ELF-1 (cell line): ENCODE data around the gene ANTXR1.

ENCODE experiments used
- DNase-seq: peaks from one replicate; pipeline ENCODE4 v3.0.0-alpha.2; 2016; ENCODE audit warnings: low read depth, low spot score

Gene ANTXR1

GRCh38 chr2:69003731-69004130 is 9.2 kb upstream of the ANTXR1 start:
- no peak for DNase-seq

DNA sequence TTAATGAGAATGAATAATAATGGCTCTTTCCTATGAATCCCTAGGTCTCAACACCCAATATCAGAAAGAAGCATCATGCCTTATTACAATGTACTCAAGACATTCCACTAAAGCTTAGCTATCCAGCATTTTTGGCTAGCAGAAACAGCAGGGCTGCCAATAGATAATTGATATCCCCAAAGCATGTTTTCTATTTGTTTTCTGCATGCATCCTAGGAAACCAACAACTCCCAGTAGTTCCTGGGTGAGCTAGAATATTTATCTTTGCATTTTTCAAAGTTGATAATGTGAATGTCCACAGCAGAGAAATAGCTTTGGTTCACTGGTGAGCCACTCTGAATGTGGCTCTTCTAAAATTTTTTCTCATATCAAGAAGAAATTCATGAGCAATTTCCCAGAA is 5.8 kb upstream of the ANTXR1 start:
- DNase-seq: no peak

DNA sequence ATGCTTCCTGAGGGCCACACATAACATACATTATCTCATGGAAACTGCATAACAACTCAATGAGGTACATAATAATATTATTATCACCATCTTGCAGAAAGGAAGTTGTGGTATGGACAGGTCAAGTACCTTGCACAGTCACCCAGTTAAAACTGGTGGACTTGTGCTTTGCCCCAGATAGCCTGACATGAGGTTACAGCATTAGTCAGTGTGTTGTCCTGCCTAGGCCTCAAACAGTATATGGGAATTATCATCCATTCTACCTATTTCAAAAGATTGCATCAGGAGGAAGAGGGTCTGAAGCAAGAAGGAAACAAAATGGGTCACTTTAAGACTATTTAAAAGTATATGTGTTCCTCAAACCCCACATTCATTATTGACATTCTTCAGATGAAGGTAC is 5.4 kb upstream of the ANTXR1 start:
- no peak for DNase-seq

GRCh38 chr2:69010437-69011194 is 2.4 kb upstream of the ANTXR1 start:
- peak; percentile 58 for DNase-seq

DNA sequence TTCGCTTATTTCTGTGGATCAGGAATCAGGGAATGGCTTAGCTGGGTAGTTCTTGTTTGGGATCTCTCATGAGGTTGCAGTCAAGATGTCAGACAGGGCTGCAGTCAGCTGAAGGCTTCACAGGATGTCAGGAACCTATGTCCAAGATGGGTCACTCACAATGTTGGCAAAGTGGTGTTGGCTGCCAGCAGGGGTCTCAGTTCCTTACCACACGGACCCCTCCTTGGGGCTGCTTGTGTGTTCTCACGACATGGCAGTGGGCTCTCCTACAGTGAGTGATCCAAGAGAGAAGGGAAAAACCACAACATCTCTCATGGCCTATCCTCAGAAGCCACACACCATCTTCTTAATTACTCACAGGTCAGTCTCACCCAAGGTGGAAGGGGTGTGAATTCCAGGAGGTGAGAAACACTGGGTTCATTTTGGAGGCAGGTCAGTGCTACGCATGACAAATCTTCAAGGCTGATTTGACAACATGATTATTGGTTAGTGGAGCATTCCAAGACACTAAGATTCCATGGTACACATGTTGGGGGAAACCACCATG is 1.3 kb upstream of the ANTXR1 start:
- DNase-seq: no peak

DNA sequence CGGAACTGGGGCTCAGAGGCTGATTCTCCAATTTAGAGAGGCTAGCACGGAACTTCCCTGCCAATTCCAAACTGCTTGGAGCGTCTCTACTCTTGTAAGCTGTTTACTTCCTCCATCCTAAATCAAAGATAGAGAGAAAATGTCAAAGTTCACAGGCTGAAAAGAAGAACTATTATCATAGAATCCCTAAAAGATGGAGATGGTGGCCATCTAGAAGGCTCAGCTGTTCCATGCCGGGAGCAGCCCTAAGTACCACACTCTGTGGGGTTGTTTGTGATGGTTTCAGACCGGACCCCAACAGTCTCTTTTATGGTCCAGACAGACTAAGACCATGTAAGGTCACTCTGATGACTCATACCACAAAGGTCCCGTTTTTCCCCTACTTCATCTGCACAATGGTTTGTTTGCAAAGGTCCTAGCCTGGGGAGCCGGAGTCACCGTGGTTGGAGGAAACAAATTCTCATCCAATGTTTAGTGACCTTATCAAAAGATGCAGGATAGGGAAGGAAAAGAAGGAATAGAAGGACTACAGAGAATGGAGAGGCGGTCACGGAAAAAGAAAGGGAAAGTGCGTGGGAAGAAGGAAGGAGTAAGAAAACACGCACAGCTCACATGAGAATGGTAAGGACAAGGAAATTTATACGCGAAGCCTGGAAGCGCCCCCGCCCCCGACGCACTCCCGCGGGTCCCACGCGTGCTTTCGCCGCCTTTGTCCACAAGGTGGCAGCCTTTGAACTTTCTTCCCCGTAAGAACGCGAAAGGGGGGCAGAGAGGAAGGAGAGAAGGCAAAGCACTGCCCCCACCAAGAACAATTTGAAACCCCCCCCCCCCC is 453 bp upstream of the ANTXR1 start:
- DNase-seq: peak; percentile 22

GRCh38 chr2:69013840-69014821 is 1.2 kb downstream of the ANTXR1 start:
- DNase-seq: peak; percentile 34

- DNase-seq: peak; percentile 27
Measured at GRCh38 chr2:69017080-69017479, 4.1 kb downstream of the ANTXR1 start.

- DNase-seq: no peak
Measured at GRCh38 chr2:69017835-69018234, 4.9 kb downstream of the ANTXR1 start.

- no peak for DNase-seq
Measured at GRCh38 chr2:69018678-69019095, 5.7 kb downstream of the ANTXR1 start.

- no peak for DNase-seq
Measured at GRCh38 chr2:69020496-69021426, 7.8 kb downstream of the ANTXR1 start.

- no peak for DNase-seq
Measured at GRCh38 chr2:69021727-69022126, 8.7 kb downstream of the ANTXR1 start.

DNA sequence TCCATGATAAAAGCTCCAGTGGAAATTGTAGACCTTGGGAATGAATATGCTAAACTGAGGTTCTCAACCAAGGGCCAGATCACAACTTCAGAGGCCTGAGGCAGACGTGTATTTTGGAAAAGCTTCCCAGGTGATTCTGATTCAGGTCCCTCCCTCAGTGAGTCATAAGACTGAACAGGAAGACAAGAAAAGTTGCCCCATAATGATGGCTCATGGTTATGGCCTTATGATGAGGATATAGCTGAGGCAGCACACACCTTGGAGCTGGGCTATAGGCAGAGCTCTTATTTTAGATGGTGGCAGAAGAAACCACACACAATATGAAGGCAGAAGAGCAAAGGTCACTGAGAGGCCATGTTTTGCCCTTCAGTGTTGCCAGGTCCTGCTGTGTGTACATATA is 9.6 kb downstream of the ANTXR1 start:
- no peak for DNase-seq

DNA sequence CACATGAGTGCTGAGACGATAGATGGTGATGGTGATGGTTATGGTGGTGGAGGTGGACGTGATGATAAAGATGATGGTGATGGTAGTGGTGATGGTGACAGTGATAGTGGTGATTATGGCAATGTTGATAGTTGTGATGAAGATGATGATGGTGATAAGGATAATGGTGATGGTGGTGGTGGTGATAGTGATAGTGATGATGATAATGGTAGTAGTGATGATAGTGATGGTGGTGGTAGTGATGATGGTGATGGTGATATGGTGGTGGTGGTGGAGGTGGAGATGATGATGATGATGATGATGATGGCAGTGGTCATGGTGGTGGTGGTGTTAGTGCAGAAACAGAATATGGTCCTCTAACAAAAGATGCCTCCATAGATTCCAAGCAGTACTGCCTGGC is 10.3 kb downstream of the ANTXR1 start:
- DNase-seq: no peak

- no peak for DNase-seq
Measured at GRCh38 chr2:69026026-69026425, 13.0 kb downstream of the ANTXR1 start.

DNA sequence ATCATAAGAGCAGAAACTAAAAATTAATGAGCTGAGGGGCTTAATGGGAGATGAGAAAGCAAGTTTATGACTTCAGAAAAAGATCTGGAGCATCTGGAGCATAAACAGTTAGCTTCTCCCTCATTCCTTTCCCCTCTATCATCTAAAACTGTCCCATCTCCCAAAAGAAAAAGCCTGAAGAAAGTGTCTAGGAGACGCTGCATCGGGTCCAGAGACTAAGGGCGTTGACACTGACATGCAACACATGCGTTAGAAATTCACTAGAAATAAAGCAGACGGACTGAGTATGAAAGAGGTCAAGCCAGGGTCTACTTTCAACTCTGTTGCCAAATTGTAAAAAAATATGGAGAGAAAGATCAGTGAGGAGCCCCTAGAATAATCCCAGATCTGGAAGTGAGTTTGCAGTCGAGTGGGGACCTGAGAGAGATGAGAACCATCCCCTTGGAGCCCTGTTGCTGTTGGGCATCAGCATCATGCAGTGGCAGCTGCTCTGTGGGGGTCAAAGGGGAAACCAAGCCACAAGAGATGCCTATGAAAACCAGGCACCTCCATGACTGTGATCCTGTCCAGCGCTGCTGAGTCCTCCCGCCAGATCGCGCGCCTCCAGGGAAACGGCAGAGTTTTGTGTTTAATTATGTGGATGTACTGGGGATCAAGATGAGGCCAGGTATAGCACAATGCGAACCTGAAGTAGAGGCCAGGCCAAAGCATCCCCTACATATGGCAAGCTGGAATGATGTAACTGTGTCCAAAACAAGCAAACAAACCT is 13.9 kb downstream of the ANTXR1 start:
- DNase-seq: no peak

DNA sequence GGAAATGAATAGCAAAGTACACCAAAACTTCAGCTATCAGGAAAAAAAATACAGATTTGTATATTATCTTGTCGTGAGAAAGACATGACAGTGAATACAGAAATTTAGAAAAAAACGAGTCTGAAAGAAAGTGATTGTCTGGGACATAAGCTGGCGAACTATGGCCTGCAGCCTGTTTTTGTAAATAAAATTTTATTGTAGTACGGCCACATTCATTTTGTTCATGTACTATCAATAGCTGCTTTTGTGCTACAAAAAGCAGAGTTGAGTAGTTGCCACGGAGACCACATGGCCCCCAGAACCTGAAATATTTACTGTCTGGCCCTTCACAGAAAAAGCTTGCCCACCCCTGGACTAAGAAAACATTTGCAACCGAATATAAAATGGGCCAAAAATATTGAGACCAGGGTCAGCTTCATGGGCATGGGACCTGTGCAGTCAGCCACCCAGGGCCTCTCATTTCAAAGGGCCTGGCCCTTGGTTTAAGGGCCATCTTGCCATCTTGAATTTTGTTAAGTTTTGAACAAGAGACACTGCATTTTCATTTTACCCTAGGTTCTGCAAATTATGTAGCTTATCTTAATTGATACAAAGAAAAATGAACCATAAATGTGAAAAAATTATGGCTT is 17.9 kb downstream of the ANTXR1 start:
- no peak for DNase-seq

DNA sequence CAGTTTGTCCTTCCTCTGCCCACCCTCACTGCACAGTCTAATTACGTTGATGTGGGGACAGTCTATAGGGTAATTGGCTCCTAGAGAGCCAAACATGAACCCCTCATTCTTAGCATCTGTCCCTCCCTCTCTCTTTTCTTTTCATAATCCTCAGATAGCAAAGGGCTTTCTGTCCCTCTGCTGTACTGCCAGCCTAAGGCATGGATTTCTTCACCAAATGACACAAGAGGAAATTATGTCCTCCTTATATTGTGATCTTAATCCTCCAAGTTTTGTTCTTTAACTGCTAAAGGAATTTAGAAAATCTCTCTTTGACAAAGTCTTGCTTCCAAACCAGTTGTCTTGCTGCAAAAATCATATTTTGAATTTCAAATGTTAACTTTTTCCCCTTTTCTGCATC is 18.5 kb downstream of the ANTXR1 start:
- DNase-seq: no peak

- DNase-seq: no peak
Measured at GRCh38 chr2:69032336-69032735, 19.4 kb downstream of the ANTXR1 start.
